Colonic mucosa (tissue), 4 donors: ENCODE measurements around the gene NBEA. TPM values are rescaled to one million over a fixed set of nuclear protein-coding genes. Genes with fewer than 3 reads are reported as not detected.

Source experiments
- DNase-seq: peaks from one replicate; pipeline ENCODE4 v3.0.0-alpha.2; 2020
- H3K27ac ChIP-seq: fragments of 200-600 bp; one replicate; pipeline ENCODE4 v1.8.0; 2021
- H3K27me3 ChIP-seq: fragments of 200-600 bp; one replicate; pipeline ENCODE4 v1.8.0; 2021
- H3K36me3 ChIP-seq: fragments of 200-600 bp; one replicate; pipeline ENCODE4 v1.8.0; 2021
- H3K4me1 ChIP-seq: fragments of 200-600 bp; one replicate; pipeline ENCODE4 v1.8.0; 2021; ENCODE audit warnings: mild to moderate bottlenecking
- H3K4me3 ChIP-seq: fragments of 200-600 bp; one replicate; pipeline ENCODE4 v1.8.0; 2021
- H3K9ac ChIP-seq, 2 donors: one replicate each; pipeline ENCODE4 v1.7.0; 2013; ENCODE audit warnings: control low read depth in 2 of 2, low read depth in 2 of 2, low read length in 2 of 2
- H3K9me3 ChIP-seq: fragments of 200-600 bp; one replicate; pipeline ENCODE4 v1.8.0; 2021
- intact Hi-C: fragments of 100-400 bp; cut with DNase I; formaldehyde crosslinking; loops from one replicate; pipeline ENCODE4 v1.14.1; 2022
- total RNA-seq, 2 donors: library from RNA; stranded (reverse); fragmentation: NEBNext Ultra II Directional in 1 of 2; extraction: Animal tissue kit (Norgen Biotek cat#: 25700) in 1 of 2; gene quantifications; one replicate each; pipeline ENCODE4 v1.2.1, GENCODE V29; 2021
- TF ChIP-seq, protein P1 (sequence below): fragments of 200-600 bp; IDR thresholded peaks from one replicate; pipeline ENCODE4 v1.8.0; 2022; ENCODE audit warnings: antibody characterized with exemption, mild to moderate bottlenecking
- donor health status: healthy.
- donor health status: DM: no; HTN: no; CAD: no.
- donor health status: DM: no; HTN: no; CAD: no.

NBEA gene
- total RNA-seq, 2 donors from 2014 or later, result 1.9 to 5.5 TPM

DNA sequence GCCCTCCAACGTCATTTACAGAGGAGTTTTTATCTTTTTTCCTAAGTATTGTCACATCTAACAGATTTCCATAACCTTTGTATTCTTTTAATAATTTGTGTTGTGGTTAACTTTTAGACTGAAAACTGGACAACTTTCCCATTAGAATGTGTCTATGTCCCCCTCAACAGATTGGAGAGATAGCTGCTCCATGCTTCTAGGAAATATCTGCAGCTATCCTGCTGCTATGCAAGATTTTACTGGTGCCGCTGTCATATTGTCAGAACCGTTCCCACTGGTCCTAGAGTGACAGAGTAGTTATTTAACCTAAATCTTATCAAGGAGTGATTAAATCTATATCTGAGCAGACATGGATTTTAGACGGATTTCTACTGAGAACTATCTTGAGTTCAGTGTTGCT, 404.4 kb downstream of the NBEA start:
- Histone ChIP-seq H3K27me3 (no peaks in the 10 kb centered on the region), H3K9me3 (no peaks in the 10 kb centered on the region), H3K36me3 (no peaks in the 10 kb centered on the region), H3K4me1 (no peaks in the 10 kb centered on the region), H3K4me3 (no peak overlapping the region), H3K9ac (no peak overlapping the region), H3K27ac (no peak overlapping the region)
- no peak for DNase-seq
- TF ChIP-seq, protein P1, sequence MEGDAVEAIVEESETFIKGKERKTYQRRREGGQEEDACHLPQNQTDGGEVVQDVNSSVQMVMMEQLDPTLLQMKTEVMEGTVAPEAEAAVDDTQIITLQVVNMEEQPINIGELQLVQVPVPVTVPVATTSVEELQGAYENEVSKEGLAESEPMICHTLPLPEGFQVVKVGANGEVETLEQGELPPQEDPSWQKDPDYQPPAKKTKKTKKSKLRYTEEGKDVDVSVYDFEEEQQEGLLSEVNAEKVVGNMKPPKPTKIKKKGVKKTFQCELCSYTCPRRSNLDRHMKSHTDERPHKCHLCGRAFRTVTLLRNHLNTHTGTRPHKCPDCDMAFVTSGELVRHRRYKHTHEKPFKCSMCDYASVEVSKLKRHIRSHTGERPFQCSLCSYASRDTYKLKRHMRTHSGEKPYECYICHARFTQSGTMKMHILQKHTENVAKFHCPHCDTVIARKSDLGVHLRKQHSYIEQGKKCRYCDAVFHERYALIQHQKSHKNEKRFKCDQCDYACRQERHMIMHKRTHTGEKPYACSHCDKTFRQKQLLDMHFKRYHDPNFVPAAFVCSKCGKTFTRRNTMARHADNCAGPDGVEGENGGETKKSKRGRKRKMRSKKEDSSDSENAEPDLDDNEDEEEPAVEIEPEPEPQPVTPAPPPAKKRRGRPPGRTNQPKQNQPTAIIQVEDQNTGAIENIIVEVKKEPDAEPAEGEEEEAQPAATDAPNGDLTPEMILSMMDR, result no peak
- intact Hi-C loops, result no loop called here

DNA sequence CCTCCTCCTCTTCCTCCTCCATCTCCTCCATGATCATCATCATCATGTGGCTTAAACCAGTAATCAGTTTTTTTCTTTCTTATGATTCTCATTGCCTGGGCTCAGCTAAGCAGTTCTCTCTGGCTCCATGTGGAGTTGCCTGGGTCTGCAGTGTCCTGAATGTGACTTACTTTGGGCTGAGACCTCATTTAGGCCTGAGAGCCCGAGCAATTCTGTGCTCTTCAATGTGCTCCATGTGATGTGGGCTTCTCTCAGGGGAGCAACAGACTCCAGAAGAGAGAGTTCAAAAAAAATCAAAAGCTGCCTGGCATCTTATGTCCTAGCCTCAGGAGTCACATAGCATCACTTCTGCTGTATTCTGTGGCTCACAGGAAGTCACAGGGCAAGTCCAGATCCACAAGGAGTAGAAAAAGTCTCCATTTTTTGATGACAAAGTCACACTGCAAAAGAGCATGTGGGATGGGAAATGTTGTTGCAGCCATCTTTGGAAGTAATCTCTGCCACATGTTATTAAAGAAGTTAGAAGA, 405.7 kb downstream of the NBEA start:
- no peaks in the 10 kb centered on the region for H3K4me1 ChIP-seq
- no peak for DNase-seq
- no peaks in the 10 kb centered on the region for H3K27me3 ChIP-seq
- no peak overlapping the region for H3K27ac ChIP-seq
- TF ChIP-seq, protein P1, result no peak
- intact Hi-C loops, result no loop called here
- no peak overlapping the region for H3K4me3 ChIP-seq
- no peak overlapping the region for H3K9ac ChIP-seq
- no peaks in the 10 kb centered on the region for H3K9me3 ChIP-seq
- no peaks in the 10 kb centered on the region for H3K36me3 ChIP-seq

GRCh38 chr13:35349052-35349451, 407.0 kb downstream of the NBEA start:
- Histone ChIP-seq H3K9ac (no peak overlapping the region), H3K27me3 (no peaks in the 10 kb centered on the region), H3K27ac (no peak overlapping the region), H3K9me3 (no peaks in the 10 kb centered on the region), H3K4me1 (no peaks in the 10 kb centered on the region), H3K4me3 (no peak overlapping the region), H3K36me3 (no peaks in the 10 kb centered on the region)
- intact Hi-C loops, result no loop called here
- no peak for DNase-seq
- TF ChIP-seq, protein P1, result no peak

DNA sequence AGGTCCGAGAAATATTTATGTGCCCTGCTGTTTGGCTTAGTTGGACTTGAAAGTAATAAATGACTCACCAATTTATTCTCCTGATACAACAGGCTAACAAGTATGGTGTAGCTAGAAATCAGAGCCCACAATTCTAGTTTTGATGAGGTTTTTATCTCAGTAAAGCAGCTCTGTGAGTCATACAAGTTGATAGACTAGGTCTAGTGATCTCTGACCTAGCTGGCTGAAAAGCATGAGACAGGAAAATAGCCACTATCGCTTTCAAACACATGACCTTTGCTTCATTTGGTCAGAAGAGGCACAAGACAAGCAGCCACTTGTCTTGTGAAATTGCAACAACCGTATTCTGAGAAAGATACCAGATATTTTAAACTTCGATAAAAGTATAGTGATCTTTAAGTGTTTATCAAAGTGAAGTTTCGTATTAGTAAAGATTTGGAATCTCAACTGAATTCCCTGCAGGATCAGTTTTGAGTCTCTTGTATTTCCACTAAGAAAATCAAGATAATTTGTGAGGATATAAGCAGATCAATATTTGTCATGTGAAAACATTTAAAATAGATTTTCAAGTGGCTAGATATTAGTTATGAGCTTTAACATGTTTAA, 407.7 kb downstream of the NBEA start:
- Histone ChIP-seq H3K9ac (no peak overlapping the region), H3K4me1 (no peaks in the 10 kb centered on the region), H3K9me3 (no peaks in the 10 kb centered on the region), H3K27ac (no peak overlapping the region), H3K36me3 (no peaks in the 10 kb centered on the region), H3K27me3 (no peaks in the 10 kb centered on the region), H3K4me3 (no peak overlapping the region)
- intact Hi-C loops, result no loop called here
- TF ChIP-seq, protein P1, result no peak
- no peak for DNase-seq

GRCh38 chr13:35354285-35354684, 412.2 kb downstream of the NBEA start:
- Histone ChIP-seq H3K4me3 (no peak overlapping the region), H3K36me3 (no peaks in the 10 kb centered on the region), H3K9me3 (no peaks in the 10 kb centered on the region), H3K27me3 (no peaks in the 10 kb centered on the region), H3K9ac (no peak overlapping the region), H3K27ac (no peak overlapping the region), H3K4me1 (no peaks in the 10 kb centered on the region)
- intact Hi-C loops, result no loop called here
- TF ChIP-seq, protein P1, result no peak
- DNase-seq, result no peak
